DND-41 (cell line): ENCODE measurements around the gene CDC16.

Experiments
- ATAC-seq: fragments of 200-7000 bp; cut with Tn5 transposase; 3 replicates; pipeline ENCODE4 v1.9.1; 2021; ENCODE audit warnings: low read depth; ENCODE audit not compliant: insufficient read depth
- DNase-seq: peaks from one replicate; pipeline ENCODE4 v3.0.0-alpha.2; 2020
- H2AFZ ChIP-seq: 2 replicates; pipeline ENCODE4 v1.6.0; 2012; ENCODE audit warnings: low read depth, low read length
- H3K27ac ChIP-seq: 2 replicates; pipeline ENCODE4 v1.5.1; 2012; ENCODE audit warnings: low read length, inconsistent platforms
- H3K27me3 ChIP-seq: fragments of 200-600 bp; sonication (generic); 2 replicates; pipeline ENCODE4 v1.6.0; 2012; ENCODE audit warnings: low read length, mild to moderate bottlenecking, inconsistent platforms; ENCODE audit not compliant: insufficient read depth, poor library complexity
- H3K36me3 ChIP-seq: 2 replicates; pipeline ENCODE4 v1.5.1; 2012; ENCODE audit warnings: low read length, inconsistent platforms; ENCODE audit not compliant: insufficient read depth
- H3K4me1 ChIP-seq: 2 replicates; pipeline ENCODE4 v1.5.1; 2012; ENCODE audit warnings: mild to moderate bottlenecking, low read length; ENCODE audit not compliant: insufficient read depth
- H3K4me2 ChIP-seq: 2 replicates; pipeline ENCODE4 v1.6.0; 2012; ENCODE audit warnings: mild to moderate bottlenecking, moderate library complexity, low read length, inconsistent platforms; ENCODE audit not compliant: insufficient read depth
- H3K4me3 ChIP-seq, 2 experiments: fragments of 200-600 bp in 1 of 2; shearing (Covaris generic) in 1 of 2; 2 replicates each; pipeline ENCODE4 v1.5.1; 2012 to 2016; ENCODE audit warnings: inconsistent platforms in 2 of 2, low read length in 2 of 2, mild to moderate bottlenecking in 2 of 2, low read depth in 1 of 2, moderate library complexity in 1 of 2
- H3K79me2 ChIP-seq: 2 replicates; pipeline ENCODE4 v1.6.0; 2012; ENCODE audit warnings: low read length, inconsistent platforms; ENCODE audit not compliant: insufficient read depth
- H3K9ac ChIP-seq: 2 replicates; pipeline ENCODE4 v1.6.0; 2012; ENCODE audit warnings: low read depth, mild to moderate bottlenecking, inconsistent platforms, low read length, moderate library complexity
- H3K9me3 ChIP-seq: 2 replicates; pipeline ENCODE4 v1.5.1; 2012; ENCODE audit warnings: low read length, moderate library complexity, mild to moderate bottlenecking, inconsistent platforms; ENCODE audit not compliant: insufficient read depth, severe bottlenecking
- H4K20me1 ChIP-seq: 2 replicates; pipeline ENCODE4 v1.6.0; 2012; ENCODE audit warnings: low read length; ENCODE audit not compliant: insufficient read depth
- EZH2 ChIP-seq: IDR thresholded peaks from 3 replicates; pipeline ENCODE4 v1.6.1; 2012; ENCODE audit warnings: borderline replicate concordance, low read depth, mild to moderate bottlenecking, moderate library complexity, low read length, inconsistent platforms; ENCODE audit not compliant: severe bottlenecking
- TF ChIP-seq, protein P1 (sequence below): IDR thresholded peaks from 2 replicates; pipeline ENCODE4 v1.5.1; 2012; ENCODE audit warnings: borderline replicate concordance, low read length, moderate library complexity, mild to moderate bottlenecking; ENCODE audit not compliant: poor library complexity, severe bottlenecking; ENCODE audit errors: extremely low read depth

CDC16 gene

DNA sequence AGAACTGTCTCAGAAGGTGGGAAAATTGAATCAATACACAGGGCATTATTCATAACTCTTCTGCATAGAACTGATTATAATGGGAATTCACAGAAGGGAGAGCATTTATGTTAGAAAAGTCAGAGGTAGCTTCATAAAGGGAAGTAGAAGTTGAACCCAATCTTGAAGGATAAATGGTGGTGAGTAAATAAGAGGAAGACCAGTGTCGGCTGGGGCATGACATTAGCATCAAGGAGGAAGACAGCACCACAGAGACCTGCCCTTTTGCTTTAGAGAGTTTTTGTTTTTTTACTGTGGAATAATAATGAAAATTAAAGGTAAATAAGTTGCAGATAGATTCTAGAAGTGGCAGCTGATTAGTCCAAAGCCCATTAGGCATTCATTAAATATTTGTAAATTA lies 21.9 kb downstream of the CDC16 start:
- peaks cover 8% of the 10 kb centered on the region for H3K4me1 ChIP-seq
- H3K4me2 ChIP-seq = no peak overlapping the region
- TF ChIP-seq EZH2 = no peak
- TF ChIP-seq, protein P1, sequence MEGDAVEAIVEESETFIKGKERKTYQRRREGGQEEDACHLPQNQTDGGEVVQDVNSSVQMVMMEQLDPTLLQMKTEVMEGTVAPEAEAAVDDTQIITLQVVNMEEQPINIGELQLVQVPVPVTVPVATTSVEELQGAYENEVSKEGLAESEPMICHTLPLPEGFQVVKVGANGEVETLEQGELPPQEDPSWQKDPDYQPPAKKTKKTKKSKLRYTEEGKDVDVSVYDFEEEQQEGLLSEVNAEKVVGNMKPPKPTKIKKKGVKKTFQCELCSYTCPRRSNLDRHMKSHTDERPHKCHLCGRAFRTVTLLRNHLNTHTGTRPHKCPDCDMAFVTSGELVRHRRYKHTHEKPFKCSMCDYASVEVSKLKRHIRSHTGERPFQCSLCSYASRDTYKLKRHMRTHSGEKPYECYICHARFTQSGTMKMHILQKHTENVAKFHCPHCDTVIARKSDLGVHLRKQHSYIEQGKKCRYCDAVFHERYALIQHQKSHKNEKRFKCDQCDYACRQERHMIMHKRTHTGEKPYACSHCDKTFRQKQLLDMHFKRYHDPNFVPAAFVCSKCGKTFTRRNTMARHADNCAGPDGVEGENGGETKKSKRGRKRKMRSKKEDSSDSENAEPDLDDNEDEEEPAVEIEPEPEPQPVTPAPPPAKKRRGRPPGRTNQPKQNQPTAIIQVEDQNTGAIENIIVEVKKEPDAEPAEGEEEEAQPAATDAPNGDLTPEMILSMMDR = no peak
- no peak overlapping the region for H3K9ac ChIP-seq
- no peak overlapping the region for H2AFZ ChIP-seq
- no peak overlapping the region for H3K4me3 ChIP-seq
- H3K36me3 ChIP-seq = peaks cover 82% of the 10 kb centered on the region
- ATAC-seq (no peak), DNase-seq (no peak)
- no peaks in the 10 kb centered on the region for H3K9me3 ChIP-seq
- H3K27me3 ChIP-seq = no peaks in the 10 kb centered on the region
- no peak overlapping the region for H3K27ac ChIP-seq
- H4K20me1 ChIP-seq = no peaks in the 10 kb centered on the region; the same call in 1 of the 2 replicates
- no peaks in the 10 kb centered on the region; the same call in 1 of the 2 replicates for H3K79me2 ChIP-seq

DNA sequence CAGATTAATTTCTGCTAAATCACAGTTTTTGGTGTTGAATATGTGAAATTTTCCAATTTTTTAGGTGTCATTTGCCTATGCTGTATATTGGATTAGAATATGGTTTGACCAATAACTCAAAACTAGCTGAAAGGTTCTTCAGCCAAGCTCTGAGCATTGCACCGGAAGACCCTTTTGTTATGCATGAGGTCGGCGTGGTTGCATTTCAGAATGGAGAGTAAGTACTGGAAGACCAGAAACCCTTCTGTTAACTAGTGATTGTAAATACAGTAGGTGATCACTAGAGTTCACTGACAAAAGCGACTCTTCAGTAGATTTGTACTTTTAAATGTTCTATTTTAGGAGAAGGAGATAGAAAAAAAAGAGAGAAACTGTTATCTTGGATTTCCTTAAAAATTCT lies 22.3 kb downstream of the CDC16 start:
- no peak overlapping the region for H3K9ac ChIP-seq
- TF ChIP-seq, protein P1 = no peak
- TF ChIP-seq EZH2 = no peak
- H3K36me3 ChIP-seq = peaks cover 80% of the 10 kb centered on the region
- peaks cover 13% of the 10 kb centered on the region for H3K4me1 ChIP-seq
- no peak overlapping the region for H3K4me2 ChIP-seq
- no peak overlapping the region for H2AFZ ChIP-seq
- H3K27me3 ChIP-seq = no peaks in the 10 kb centered on the region
- H3K79me2 ChIP-seq = no peaks in the 10 kb centered on the region; the same call in 1 of the 2 replicates
- no peaks in the 10 kb centered on the region for H3K9me3 ChIP-seq
- no peak overlapping the region for H3K27ac ChIP-seq
- no peaks in the 10 kb centered on the region; the same call in 1 of the 2 replicates for H4K20me1 ChIP-seq
- DNase-seq = no peak
- ATAC-seq = no peak
- no peak overlapping the region for H3K4me3 ChIP-seq

DNA sequence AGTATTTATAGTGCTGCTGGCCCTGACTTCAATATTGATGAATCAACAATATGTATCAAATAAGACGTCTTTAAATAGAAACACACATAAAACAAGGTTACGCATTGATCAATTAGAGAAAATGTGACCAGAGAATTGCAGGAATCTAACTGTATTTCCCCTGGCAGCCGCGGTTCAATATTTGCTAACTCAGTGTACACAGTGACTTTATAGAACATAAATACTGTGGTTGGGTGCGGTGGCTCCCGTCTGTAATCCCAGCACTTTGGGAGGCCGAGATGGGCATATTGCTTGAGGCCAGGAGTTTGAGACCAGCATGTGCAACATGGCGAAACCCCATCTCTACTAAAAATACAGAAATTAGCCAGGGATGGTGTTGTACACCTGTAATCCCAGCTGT lies 23.9 kb downstream of the CDC16 start:
- H3K27me3 ChIP-seq = no peaks in the 10 kb centered on the region
- no peaks in the 10 kb centered on the region; the same call in 1 of the 2 replicates for H3K79me2 ChIP-seq
- DNase-seq (no peak), ATAC-seq (no peak)
- no peak overlapping the region for H3K27ac ChIP-seq
- H2AFZ ChIP-seq = no peak overlapping the region
- TF ChIP-seq EZH2 = no peak
- TF ChIP-seq, protein P1 = no peak
- no peak overlapping the region for H3K4me3 ChIP-seq
- no peak overlapping the region for H3K4me2 ChIP-seq
- peaks cover 8% of the 10 kb centered on the region for H4K20me1 ChIP-seq
- no peaks in the 10 kb centered on the region for H3K9me3 ChIP-seq
- H3K36me3 ChIP-seq = peaks cover 91% of the 10 kb centered on the region
- H3K4me1 ChIP-seq = peaks cover 28% of the 10 kb centered on the region
- H3K9ac ChIP-seq = no peak overlapping the region

DNA sequence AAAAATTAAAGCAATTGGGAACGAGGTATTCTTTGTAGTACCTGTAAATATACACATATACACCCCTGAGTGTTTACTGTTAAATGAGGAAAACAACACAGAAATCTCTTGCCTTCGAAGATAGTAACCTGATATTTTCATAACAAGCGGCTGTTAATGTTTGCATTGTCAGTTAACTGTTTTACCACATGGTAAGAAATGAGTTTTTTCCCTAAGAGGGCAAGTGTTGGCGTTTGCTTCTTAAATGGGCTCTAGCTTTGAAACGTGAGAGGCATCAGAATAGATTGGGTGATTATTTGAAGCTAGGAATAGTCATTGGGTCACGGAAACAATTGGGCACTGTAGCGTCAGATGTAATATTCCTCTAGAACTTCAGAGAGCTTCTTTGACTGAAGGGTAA lies 24.7 kb downstream of the CDC16 start:
- DNase-seq (no peak), ATAC-seq (no peak)
- Histone ChIP-seq H3K27ac (no peak overlapping the region), H3K9ac (no peak overlapping the region), H3K27me3 (no peaks in the 10 kb centered on the region), H3K4me2 (no peak overlapping the region), H3K36me3 (peaks cover 96% of the 10 kb centered on the region), H2AFZ (no peak overlapping the region), H4K20me1 (peaks cover 11% of the 10 kb centered on the region), H3K9me3 (no peaks in the 10 kb centered on the region), H3K4me3 (no peak overlapping the region), H3K4me1 (peaks cover 36% of the 10 kb centered on the region), H3K79me2 (no peaks in the 10 kb centered on the region; the same call in 1 of the 2 replicates)
- TF ChIP-seq EZH2 = no peak
- TF ChIP-seq, protein P1 = no peak
